Testis (tissue), 3 donors: Measurements from ENCODE around the gene CCDC167. TPM values are rescaled to one million over a fixed set of nuclear protein-coding genes. Genes with fewer than 3 reads are reported as not detected.

Experiments
- DNase-seq: peaks from one replicate; pipeline ENCODE4 v3.0.0-alpha.2; 2019
- H3K27ac ChIP-seq, 2 donors: fragments of 200-600 bp; sonication (generic); one replicate each; pipeline ENCODE4 v1.5.1; 2019
- H3K27me3 ChIP-seq: fragments of 200-600 bp; sonication (generic); one replicate; pipeline ENCODE4 v1.5.1; 2019
- H3K36me3 ChIP-seq: fragments of 200-600 bp; sonication (generic); one replicate; pipeline ENCODE4 v1.5.1; 2017; ENCODE audit warnings: low read depth; ENCODE audit errors: missing control alignments
- H3K4me1 ChIP-seq: fragments of 200-600 bp; sonication (generic); one replicate; pipeline ENCODE4 v1.5.1; 2019
- H3K4me3 ChIP-seq, 2 donors: fragments of 200-600 bp; sonication (generic); one replicate each; pipeline ENCODE4 v1.5.1; 2017 to 2019
- H3K9me3 ChIP-seq: fragments of 200-600 bp; sonication (generic); one replicate; pipeline ENCODE4 v1.5.1; 2017
- POLR2A ChIP-seq: fragments of 450-650 bp; IDR thresholded peaks from one replicate; pipeline ENCODE4 v1.6.1; 2017; ENCODE audit warnings: antibody characterized with exemption, mild to moderate bottlenecking, moderate library complexity
- WGBS, 2 donors: methylation state at CpG; one replicate each; pipeline ENCODE4 v1.1.5; 2018; 5-methylcytosine and 5-hydroxymethylcytosine counted together
- intact Hi-C: fragments of 100-400 bp; cut with DNase I; formaldehyde crosslinking; loops from one replicate; pipeline ENCODE4 v1.15.1; 2023; ENCODE audit warnings: low total_unique reads
- polyA plus RNA-seq: library from polyadenylated mRNA; stranded (reverse); fragments of 350-450 nt; fragmentation: Illumina TruSeq; extraction: RNeasy Lipid Tissue Mini Kit (QIAGEN cat#74804); gene quantifications from one replicate; pipeline ENCODE4 v1.2.3, GENCODE V29; 2014; ENCODE audit warnings: low read depth, low replicate concordance; ENCODE audit not compliant: insufficient read depth
- total RNA-seq, 2 donors: library from RNA; depleted of rRNA; stranded (reverse); fragments of >200 nt; gene quantifications; one replicate each; pipeline ENCODE4 v1.2.3, GENCODE V29; 2016
- TF ChIP-seq, protein P1 (sequence below), 3 experiments: fragments of 450-650 bp in 2 of 3; fragments of 200-600 bp in 1 of 3; sonication (generic) in 1 of 3; IDR thresholded peaks; one replicate each; pipeline ENCODE4 v1.5.1; 2016 to 2019; ENCODE audit warnings: antibody characterized with exemption in 3 of 3, mild to moderate bottlenecking in 2 of 3, moderate library complexity in 1 of 3

CCDC167 gene
- total and polyA plus RNA-seq, 3 donors from 2014 or later = 65.2 to 73.5 (median 65.4) TPM

DNA sequence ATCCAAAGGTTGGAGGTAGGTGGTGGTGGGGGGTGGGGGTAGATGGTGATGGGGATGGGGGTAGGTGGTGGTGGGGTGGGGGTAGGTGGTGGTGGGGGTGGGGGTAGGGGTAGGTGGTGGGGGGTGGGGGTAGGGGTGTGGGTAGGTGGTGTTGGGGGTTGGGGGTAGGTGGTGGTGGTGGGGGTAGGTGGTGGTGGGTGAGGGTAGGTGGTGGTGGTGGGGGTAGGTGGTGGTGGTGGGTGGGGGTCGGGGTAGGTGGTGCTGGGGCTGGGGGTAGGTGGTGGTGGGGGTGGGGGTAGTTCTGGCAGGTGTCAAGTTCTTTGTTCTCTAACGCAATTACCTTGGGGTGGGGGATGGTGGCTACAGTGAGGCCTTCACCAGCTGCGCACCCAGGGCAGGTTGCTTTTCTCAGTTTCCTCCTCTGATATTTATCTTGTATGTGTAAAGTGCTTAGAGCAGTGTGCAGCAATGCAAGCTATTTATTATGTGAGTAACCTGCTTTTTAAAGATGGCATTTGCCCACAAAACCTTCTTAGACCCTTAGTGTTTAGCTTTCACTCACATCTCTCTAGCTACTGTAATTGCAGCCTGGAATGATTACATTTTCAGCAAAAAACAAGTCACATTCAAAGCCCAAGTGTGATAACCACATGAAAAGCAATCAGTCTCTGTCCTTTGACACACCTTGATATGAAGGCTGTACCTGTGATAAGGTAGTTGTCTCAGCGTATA, 8.2 kb upstream of the CCDC167 start:
- TF ChIP-seq, protein P1, sequence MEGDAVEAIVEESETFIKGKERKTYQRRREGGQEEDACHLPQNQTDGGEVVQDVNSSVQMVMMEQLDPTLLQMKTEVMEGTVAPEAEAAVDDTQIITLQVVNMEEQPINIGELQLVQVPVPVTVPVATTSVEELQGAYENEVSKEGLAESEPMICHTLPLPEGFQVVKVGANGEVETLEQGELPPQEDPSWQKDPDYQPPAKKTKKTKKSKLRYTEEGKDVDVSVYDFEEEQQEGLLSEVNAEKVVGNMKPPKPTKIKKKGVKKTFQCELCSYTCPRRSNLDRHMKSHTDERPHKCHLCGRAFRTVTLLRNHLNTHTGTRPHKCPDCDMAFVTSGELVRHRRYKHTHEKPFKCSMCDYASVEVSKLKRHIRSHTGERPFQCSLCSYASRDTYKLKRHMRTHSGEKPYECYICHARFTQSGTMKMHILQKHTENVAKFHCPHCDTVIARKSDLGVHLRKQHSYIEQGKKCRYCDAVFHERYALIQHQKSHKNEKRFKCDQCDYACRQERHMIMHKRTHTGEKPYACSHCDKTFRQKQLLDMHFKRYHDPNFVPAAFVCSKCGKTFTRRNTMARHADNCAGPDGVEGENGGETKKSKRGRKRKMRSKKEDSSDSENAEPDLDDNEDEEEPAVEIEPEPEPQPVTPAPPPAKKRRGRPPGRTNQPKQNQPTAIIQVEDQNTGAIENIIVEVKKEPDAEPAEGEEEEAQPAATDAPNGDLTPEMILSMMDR (IDR thresholded peaks at IDR 0.05) = no peak
- TF ChIP-seq POLR2A = no peak
- no peak overlapping the region for H3K27ac ChIP-seq
- no peaks in the 10 kb centered on the region for H3K27me3 ChIP-seq
- intact Hi-C loops = no loop called here
- no peaks in the 10 kb centered on the region for H3K4me1 ChIP-seq
- H3K36me3 ChIP-seq = no peaks in the 10 kb centered on the region
- H3K9me3 ChIP-seq = no peaks in the 10 kb centered on the region
- WGBS, 2 donors = 67 to 90% methylated on average over 3 to 4 of the region's 4 CpGs
- DNase-seq = no peak
- H3K4me3 ChIP-seq = no peak overlapping the region

DNA sequence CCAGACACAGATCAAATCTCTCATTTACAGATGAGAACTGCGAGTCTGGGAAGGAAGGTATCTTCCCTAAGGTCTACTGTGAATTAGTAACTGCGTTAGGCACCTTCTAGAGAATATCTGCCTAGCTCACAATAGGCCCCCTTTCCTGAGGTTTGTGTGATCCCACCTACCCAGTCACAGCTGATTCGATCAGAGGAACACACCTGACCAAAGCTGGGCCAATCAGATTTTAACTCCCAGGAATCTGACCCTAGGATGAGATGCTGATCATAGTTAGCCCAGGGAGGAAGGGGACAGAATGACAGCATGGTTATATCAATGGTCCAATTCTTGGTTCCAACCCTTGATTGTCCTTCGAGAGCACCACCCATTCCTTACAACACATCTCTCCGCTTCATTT, 7.4 kb upstream of the CCDC167 start:
- Histone ChIP-seq H3K27me3 (no peaks in the 10 kb centered on the region), H3K27ac (no peak overlapping the region), H3K36me3 (no peaks in the 10 kb centered on the region), H3K4me3 (no peak overlapping the region), H3K9me3 (no peaks in the 10 kb centered on the region), H3K4me1 (no peaks in the 10 kb centered on the region)
- TF ChIP-seq POLR2A = no peak
- TF ChIP-seq, protein P1 (IDR thresholded peaks at IDR 0.05) = no peak
- intact Hi-C loops = no loop called here
- no peak for DNase-seq
- WGBS, 2 donors = 91 to 93% methylated on average over 5 of the region's 5 CpGs

DNA sequence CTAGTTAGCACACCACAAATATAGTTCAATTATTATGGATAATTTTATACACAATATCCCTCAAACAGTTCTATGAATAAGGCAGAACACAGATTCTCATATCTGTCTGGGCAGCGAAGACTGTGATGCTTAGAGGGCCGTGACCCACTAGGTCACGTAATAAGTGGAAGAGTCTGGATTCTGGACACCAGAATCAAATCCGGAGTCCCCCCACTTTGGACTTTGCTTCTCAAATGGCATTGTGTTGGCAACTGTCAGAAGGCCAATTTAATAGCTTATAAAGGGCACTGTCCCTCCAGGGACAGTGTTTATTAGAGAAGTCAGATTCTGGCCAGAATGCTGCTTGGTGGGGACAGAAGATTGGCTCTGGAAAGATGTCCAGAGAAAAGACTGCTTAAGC, 6.8 kb upstream of the CCDC167 start:
- H3K4me1 ChIP-seq = no peaks in the 10 kb centered on the region
- no peak for TF ChIP-seq POLR2A
- TF ChIP-seq, protein P1 (IDR thresholded peaks at IDR 0.05) = no peak
- no peaks in the 10 kb centered on the region for H3K36me3 ChIP-seq
- no peaks in the 10 kb centered on the region for H3K27me3 ChIP-seq
- H3K4me3 ChIP-seq = no peak overlapping the region
- intact Hi-C loops = no loop called here
- 71 to 77% methylated on average over 4 of the region's 4 CpGs for WGBS, 2 donors
- H3K27ac ChIP-seq = no peak overlapping the region
- no peaks in the 10 kb centered on the region for H3K9me3 ChIP-seq
- DNase-seq = no peak

DNA sequence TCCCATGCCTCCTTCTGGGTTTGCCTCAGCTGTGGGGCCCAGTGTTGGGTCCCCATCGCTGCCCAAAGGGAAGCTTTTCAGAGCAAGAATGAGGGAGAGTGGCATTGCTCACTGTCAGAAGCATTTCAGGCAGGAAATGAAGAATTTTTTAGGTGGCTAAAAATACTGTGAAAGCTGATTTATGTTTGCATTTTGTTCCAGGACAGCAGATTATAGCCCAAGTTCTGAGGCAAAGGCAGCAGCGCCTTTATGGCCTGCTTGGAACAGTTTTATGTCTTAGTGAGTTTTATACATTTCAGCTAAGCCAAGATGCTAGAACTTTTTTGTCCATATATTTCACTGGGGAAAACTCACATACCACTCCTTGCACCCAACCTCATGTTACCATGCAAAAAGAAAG, 4.3 kb upstream of the CCDC167 start:
- H3K36me3 ChIP-seq = no peaks in the 10 kb centered on the region
- no peak overlapping the region for H3K27ac ChIP-seq
- no peaks in the 10 kb centered on the region for H3K27me3 ChIP-seq
- TF ChIP-seq POLR2A = no peak
- TF ChIP-seq, protein P1 (IDR thresholded peaks at IDR 0.05) = no peak
- intact Hi-C loops = no loop called here
- H3K4me1 ChIP-seq = no peaks in the 10 kb centered on the region
- no peaks in the 10 kb centered on the region for H3K9me3 ChIP-seq
- no peak overlapping the region for H3K4me3 ChIP-seq
- WGBS, 2 donors = 70 to 88% methylated on average over 2 of the region's 2 CpGs
- no peak for DNase-seq
